Natural killer cell (primary cell): ENCODE results near the gene ATP8B3. TPM values are rescaled to one million over a fixed set of nuclear protein-coding genes. Genes with fewer than 3 reads are reported as not detected.

ENCODE experiments used
- ATAC-seq, 3 donors: fragments of 150-1000 bp in 2 of 3; fragments of 200-7000 bp in 1 of 3; cut with Tn5 transposase; 1 replicate in 1 of 3; 2 replicates in 2 of 3; pipeline ENCODE4 v1.10.0; 2021; ENCODE audit warnings: mild to moderate bottlenecking in 2 of 3, moderate library complexity in 2 of 3
- DNase-seq, 2 donors: peaks; one replicate each; pipeline versions ENCODE4 v3.0.0 to v3.0.0-alpha.2; 2013 to 2021; ENCODE audit warnings: mixed read lengths in 1 of 2
- H3K27ac ChIP-seq: one replicate; pipeline ENCODE4 v1.5.1; 2013; ENCODE audit warnings: mild to moderate bottlenecking, low read length
- H3K27me3 ChIP-seq: one replicate; pipeline ENCODE4 v1.6.1; 2013; ENCODE audit warnings: low read length; ENCODE audit not compliant: control insufficient read depth, insufficient read depth
- H3K36me3 ChIP-seq: one replicate; pipeline ENCODE4 v1.6.1; 2013; ENCODE audit warnings: low read length; ENCODE audit not compliant: control insufficient read depth, insufficient read depth
- H3K4me1 ChIP-seq: one replicate; pipeline ENCODE4 v1.6.1; 2013; ENCODE audit warnings: low read length; ENCODE audit not compliant: control insufficient read depth, insufficient read depth
- H3K4me3 ChIP-seq: one replicate; pipeline ENCODE4 v1.5.1; 2013; ENCODE audit warnings: low read length
- H3K9me3 ChIP-seq: one replicate; pipeline ENCODE4 v1.6.1; 2013; ENCODE audit warnings: low read length; ENCODE audit not compliant: control insufficient read depth, insufficient read depth
- H3K27ac Mint-ChIP-seq, 2 donors: one replicate each; pipeline ENCODE4 v1.8.0; 2022; ENCODE audit warnings: mild to moderate bottlenecking in 2 of 2, mixed read lengths in 2 of 2, moderate library complexity in 1 of 2
- H3K27me3 Mint-ChIP-seq, 2 donors: one replicate each; pipeline ENCODE4 v1.8.0; 2022; ENCODE audit warnings: low read depth in 2 of 2, mixed read lengths in 2 of 2
- H3K36me3 Mint-ChIP-seq: one replicate; pipeline ENCODE4 v1.8.0; 2022; ENCODE audit warnings: mixed read lengths
- H3K4me1 Mint-ChIP-seq, 2 donors: one replicate each; pipeline ENCODE4 v1.8.0; 2022; ENCODE audit warnings: mixed read lengths in 2 of 2
- H3K4me3 Mint-ChIP-seq: one replicate; pipeline ENCODE4 v1.8.0; 2022; ENCODE audit warnings: mild to moderate bottlenecking, moderate library complexity, mixed read lengths
- H3K9me3 Mint-ChIP-seq, 2 donors: one replicate each; pipeline ENCODE4 v1.8.0; 2022; ENCODE audit warnings: mixed read lengths in 2 of 2
- WGBS: methylation state at CpG from one replicate; pipeline ENCODE4 v1.1.7; 2013; ENCODE audit warnings: missing lambda C conversion rate; ENCODE audit not compliant: insufficient coverage; 5-methylcytosine and 5-hydroxymethylcytosine counted together
- intact Hi-C: fragments of 100-400 bp; cut with micrococcal nuclease; formaldehyde crosslinking; loops from one replicate; pipeline ENCODE4 v1.14.2; 2022
- total RNA-seq, 4 donors: library from RNA; stranded (reverse); fragments of 120-200 nt in 1 of 4; gene quantifications; one replicate each; pipeline versions ENCODE4 v1.2.3 to v1.2.4, GENCODE V29; 2013 to 2022
- TF ChIP-seq, protein P1 (sequence below): fragments of 200-600 bp; IDR thresholded peaks from one replicate; pipeline ENCODE4 v1.8.0; 2022; ENCODE audit warnings: antibody characterized with exemption

ATP8B3 gene
- total RNA-seq, 3 donors from 2014 or later (not counting 1 experiment from before 2014, with no cell fraction given): 5.3 to 11.5 (median 11.2) TPM

DNA sequence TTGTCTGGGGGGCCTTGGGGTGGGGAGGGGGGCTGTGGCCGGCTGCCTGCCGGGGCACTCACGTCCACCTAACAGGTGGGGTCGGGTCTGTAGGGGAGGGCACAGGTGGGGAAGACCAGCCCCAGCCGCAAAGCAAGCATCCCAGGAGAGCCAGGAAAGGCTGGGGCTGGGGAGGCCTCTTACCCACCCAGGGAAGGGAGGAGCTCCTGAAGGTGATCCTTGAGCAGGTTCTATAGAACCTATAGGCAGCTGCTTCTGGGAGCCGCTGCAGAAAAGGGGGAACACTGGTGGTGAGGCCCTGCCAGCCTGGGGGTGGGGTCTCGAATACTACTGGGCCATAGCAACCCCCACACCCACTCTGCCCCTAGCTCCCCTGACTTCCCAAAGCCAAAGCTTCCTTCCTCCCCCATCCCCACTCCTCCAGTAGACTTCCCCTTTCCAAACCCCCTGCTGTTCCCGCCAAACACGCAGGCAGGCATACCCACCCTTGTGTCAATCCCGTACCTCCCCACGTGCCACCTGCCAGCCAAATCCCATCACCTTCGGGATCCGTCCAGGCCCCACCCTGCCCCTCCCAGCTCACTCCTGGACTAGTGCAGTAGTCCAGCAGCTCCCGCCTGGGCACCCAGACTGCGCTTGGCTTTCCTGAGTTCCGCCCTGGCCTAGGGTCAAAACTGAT lies 45.7 kb upstream of the ATP8B3 start:
- TF ChIP-seq, protein P1, sequence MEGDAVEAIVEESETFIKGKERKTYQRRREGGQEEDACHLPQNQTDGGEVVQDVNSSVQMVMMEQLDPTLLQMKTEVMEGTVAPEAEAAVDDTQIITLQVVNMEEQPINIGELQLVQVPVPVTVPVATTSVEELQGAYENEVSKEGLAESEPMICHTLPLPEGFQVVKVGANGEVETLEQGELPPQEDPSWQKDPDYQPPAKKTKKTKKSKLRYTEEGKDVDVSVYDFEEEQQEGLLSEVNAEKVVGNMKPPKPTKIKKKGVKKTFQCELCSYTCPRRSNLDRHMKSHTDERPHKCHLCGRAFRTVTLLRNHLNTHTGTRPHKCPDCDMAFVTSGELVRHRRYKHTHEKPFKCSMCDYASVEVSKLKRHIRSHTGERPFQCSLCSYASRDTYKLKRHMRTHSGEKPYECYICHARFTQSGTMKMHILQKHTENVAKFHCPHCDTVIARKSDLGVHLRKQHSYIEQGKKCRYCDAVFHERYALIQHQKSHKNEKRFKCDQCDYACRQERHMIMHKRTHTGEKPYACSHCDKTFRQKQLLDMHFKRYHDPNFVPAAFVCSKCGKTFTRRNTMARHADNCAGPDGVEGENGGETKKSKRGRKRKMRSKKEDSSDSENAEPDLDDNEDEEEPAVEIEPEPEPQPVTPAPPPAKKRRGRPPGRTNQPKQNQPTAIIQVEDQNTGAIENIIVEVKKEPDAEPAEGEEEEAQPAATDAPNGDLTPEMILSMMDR: no peak
- H3K36me3 Mint-ChIP-seq: no peaks in the 10 kb centered on the region
- ATAC-seq (no peak), DNase-seq (peak in 1 of 2 donors; percentile 20)
- Histone ChIP-seq H3K4me1 (peaks cover 93% of the 10 kb centered on the region), H3K27me3 (no peaks in the 10 kb centered on the region), H3K27ac (peak overlapping the region; percentile 66), H3K9me3 (no peaks in the 10 kb centered on the region), H3K36me3 (no peaks in the 10 kb centered on the region), H3K4me3 (peak overlapping the region; percentile 15)
- H3K9me3 Mint-ChIP-seq: no peaks in the 10 kb centered on the region
- intact Hi-C loops: no loop called here
- peaks cover 32 to 58% of the 10 kb centered on the region in 2 donors for H3K4me1 Mint-ChIP-seq
- H3K27me3 Mint-ChIP-seq: no peaks in the 10 kb centered on the region
- peak overlapping the region; percentile 28 for H3K4me3 Mint-ChIP-seq
- 62% methylated on average over 16 of the region's 16 CpGs for WGBS
- peak overlapping the region in 1 of 2 donors; percentile 88 for H3K27ac Mint-ChIP-seq

DNA sequence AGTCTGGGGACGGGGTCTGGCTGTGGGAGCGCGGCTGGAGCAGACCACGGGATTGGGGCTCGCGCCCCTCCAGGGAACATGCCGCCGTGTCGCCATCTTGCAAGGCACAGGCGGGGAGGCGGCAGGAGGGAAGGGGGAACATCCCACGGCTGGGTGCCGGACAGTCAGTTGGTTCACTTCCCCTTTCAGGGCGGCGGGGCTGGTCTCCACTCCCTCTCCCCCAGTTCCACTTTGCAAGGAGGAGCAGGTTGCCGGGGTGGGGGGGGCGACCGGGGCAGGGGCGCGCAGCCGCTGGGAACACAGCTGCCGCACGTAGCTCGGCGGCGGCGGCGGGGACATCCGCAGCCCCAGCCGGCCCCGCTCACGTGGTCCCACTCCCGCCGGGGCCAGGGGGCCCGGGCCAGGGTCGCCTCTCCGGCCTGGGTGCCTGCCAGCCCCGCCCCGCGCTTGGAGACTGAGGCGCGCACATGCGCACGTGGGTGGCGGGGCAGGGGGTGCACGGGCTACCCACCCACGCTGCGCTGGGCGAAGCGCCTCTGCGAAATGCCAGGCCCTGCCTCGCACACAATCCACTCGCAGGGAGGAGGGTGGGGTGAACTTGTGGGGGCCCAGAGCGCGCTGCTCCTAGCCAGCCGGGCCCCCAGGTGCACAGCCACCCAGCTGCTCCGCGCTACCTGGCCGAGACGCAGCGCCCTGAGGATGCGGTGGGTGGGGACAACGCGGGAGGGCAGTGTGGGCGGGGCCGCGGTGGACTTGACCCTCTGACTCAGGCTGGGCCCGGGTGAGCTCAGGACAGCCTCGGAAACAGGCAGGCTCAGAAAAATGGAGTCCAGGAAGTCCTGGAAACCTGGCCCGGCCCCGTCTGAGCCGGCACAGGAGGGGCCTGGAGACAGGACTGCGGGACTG lies 44.9 kb upstream of the ATP8B3 start:
- H3K27ac ChIP-seq: peak overlapping the region; percentile 91
- intact Hi-C loops: no loop called here
- no peaks in the 10 kb centered on the region for H3K36me3 ChIP-seq
- Mint-ChIP-seq H3K9me3 (no peaks in the 10 kb centered on the region), H3K4me1 (peaks cover 25 to 52% of the 10 kb centered on the region in 2 donors), H3K27me3 (no peaks in the 10 kb centered on the region), H3K27ac (peak overlapping the region; percentile 82 to 88), H3K4me3 (peak overlapping the region; percentile 84), H3K36me3 (no peaks in the 10 kb centered on the region)
- under 1% methylated on average over 71 of the region's 73 CpGs for WGBS
- peak in 1 of 2 donors; percentile 63 for DNase-seq
- ATAC-seq: peak; percentile 4 to 18 (median 7)
- peaks cover 96% of the 10 kb centered on the region for H3K4me1 ChIP-seq
- TF ChIP-seq, protein P1: no peak
- H3K4me3 ChIP-seq: peak overlapping the region; percentile 48
- H3K27me3 ChIP-seq: no peaks in the 10 kb centered on the region
- H3K9me3 ChIP-seq: no peaks in the 10 kb centered on the region

DNA sequence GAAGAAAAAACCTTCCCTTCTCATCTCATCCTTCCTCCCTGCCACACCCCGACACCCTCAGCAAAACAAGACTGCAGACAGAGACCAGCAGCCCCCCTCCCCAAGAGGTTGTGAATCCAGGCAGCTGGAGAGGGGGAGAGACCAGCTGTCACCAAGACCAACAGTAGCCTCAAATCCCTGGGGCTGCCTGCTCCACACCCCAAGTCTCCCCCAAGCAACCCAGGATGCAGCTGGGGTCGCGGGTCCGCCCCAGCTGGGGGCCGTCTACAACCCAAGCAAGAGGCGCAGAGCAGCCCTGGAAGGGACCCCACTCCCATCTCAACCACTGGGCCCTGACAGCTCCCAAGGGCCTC lies 44.2 kb upstream of the ATP8B3 start:
- Mint-ChIP-seq H3K36me3 (no peaks in the 10 kb centered on the region), H3K27ac (peak overlapping the region; percentile 82 to 88), H3K4me1 (peaks cover 19 to 46% of the 10 kb centered on the region in 2 donors), H3K27me3 (no peaks in the 10 kb centered on the region), H3K4me3 (peak overlapping the region; percentile 84), H3K9me3 (no peaks in the 10 kb centered on the region)
- no peaks in the 10 kb centered on the region for H3K9me3 ChIP-seq
- H3K27me3 ChIP-seq: no peaks in the 10 kb centered on the region
- peak overlapping the region; percentile 91 for H3K27ac ChIP-seq
- TF ChIP-seq, protein P1: no peak
- ATAC-seq (no peak), DNase-seq (peak in 1 of 2 donors; percentile 37)
- no peaks in the 10 kb centered on the region for H3K36me3 ChIP-seq
- intact Hi-C loops: no loop called here
- peak overlapping the region; percentile 48 for H3K4me3 ChIP-seq
- WGBS: 6% methylated on average over 6 of the region's 6 CpGs
- peaks cover 95% of the 10 kb centered on the region for H3K4me1 ChIP-seq
